K562 (cell line): Measurements from ENCODE around the gene AFF2.

ENCODE experiments used
- CHD4 ChIP-seq: fragments of 200-600 bp; sonication (generic); IDR thresholded peaks from 3 replicates; pipeline ENCODE4 v1.6.1; 2012; ENCODE audit warnings: low read depth, mild to moderate bottlenecking, mixed read lengths, low read length, inconsistent platforms; ENCODE audit not compliant: insufficient read depth, insufficient replicate concordance, poor library complexity, severe bottlenecking
- TBP ChIP-seq: optimal IDR thresholded peaks from 2 replicates; pipeline ENCODE3; 2011; ENCODE audit warnings: low read depth, low read length, improper control_type of control experiment
- TF ChIP-seq, protein P1 (sequence below), 3 experiments: IDR thresholded peaks in 2 of 3; conservative IDR thresholded peaks in 1 of 3; 2 replicates each; pipeline ENCODE4 v1.5.1; 2011 to 2012; ENCODE audit warnings: low read length in 3 of 3, mild to moderate bottlenecking in 3 of 3, control low read depth in 2 of 3, improper control_type of control experiment in 1 of 3, inconsistent platforms in 1 of 3, low read depth in 1 of 3, mixed read lengths in 1 of 3, moderate library complexity in 1 of 3; ENCODE audit not compliant: insufficient read depth in 2 of 3
- TF ChIP-seq, protein P2 (sequence below): sonication (generic); formaldehyde crosslinking; IDR thresholded peaks from 2 replicates; pipeline ENCODE4 v1.8.0; 2022; ENCODE audit warnings: mild to moderate bottlenecking, low read depth, missing genetic modification reagents

DNA sequence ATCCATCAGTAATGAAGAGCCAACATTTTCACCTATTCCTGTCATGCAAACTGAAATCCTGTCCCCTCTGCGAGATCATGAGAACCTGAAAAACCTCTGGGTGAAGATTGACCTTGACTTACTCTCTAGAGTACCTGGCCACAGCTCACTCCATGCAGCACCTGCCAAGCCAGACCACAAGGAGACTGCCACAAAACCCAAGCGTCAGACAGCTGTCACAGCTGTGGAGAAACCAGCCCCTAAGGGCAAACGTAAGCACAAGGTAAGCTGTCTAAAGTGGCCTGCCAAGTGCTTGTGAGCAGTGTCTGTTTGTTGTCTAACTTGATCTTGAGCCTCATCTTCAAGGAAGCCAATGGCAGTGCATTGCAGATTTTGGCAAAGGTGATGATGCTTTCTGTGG, 455.9 kb downstream of the AFF2 start:
- TF ChIP-seq TBP (no peak), CHD4 (no peak)
- TF ChIP-seq, protein P1, sequence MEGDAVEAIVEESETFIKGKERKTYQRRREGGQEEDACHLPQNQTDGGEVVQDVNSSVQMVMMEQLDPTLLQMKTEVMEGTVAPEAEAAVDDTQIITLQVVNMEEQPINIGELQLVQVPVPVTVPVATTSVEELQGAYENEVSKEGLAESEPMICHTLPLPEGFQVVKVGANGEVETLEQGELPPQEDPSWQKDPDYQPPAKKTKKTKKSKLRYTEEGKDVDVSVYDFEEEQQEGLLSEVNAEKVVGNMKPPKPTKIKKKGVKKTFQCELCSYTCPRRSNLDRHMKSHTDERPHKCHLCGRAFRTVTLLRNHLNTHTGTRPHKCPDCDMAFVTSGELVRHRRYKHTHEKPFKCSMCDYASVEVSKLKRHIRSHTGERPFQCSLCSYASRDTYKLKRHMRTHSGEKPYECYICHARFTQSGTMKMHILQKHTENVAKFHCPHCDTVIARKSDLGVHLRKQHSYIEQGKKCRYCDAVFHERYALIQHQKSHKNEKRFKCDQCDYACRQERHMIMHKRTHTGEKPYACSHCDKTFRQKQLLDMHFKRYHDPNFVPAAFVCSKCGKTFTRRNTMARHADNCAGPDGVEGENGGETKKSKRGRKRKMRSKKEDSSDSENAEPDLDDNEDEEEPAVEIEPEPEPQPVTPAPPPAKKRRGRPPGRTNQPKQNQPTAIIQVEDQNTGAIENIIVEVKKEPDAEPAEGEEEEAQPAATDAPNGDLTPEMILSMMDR (IDR thresholded peaks at IDR 0.05 in 2 of 3, conservative IDR thresholded peaks at IDR 0.05 in 1 of 3; ENCODE audit: insufficient read depth in 2 of 3, low read depth in 1 of 3, low read length in 3 of 3): no peak
- TF ChIP-seq, protein P2, sequence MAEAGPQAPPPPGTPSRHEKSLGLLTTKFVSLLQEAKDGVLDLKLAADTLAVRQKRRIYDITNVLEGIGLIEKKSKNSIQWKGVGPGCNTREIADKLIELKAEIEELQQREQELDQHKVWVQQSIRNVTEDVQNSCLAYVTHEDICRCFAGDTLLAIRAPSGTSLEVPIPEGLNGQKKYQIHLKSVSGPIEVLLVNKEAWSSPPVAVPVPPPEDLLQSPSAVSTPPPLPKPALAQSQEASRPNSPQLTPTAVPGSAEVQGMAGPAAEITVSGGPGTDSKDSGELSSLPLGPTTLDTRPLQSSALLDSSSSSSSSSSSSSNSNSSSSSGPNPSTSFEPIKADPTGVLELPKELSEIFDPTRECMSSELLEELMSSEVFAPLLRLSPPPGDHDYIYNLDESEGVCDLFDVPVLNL (CRISPR knock-in tag): no peak
